Measurements from ENCODE around the gene OTOF.

DNA sequence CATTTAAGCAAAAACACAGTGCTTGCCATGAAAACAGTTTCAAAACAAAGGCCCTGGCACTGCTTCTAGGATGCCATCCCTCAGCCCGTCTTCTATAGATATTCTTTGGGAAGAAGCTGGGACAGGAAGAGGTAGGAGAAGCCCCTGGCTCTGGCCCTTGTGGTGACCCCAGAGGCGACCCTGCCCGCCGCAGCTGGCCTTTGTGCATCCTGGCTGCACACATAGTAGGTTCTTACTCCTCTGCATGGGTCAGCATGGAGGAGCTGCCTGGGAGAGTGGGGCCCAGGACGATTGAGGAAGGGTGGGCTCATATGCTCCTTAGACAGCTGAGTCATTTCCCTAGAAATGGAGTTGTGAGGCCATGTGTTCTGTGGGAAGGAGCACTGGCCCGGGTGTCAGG lies 44.4 kb upstream of the OTOF start:
- TF ChIP-seq FOXP2 (optimal IDR thresholded peaks at IDR 0.05; ENCODE audit: borderline replicate concordance, extremely low read depth, extremely low read length, insufficient read depth): no peak
- no peak for TF ChIP-seq POLR2AphosphoS5 (IDR thresholded peaks at IDR 0.05; ENCODE audit: low read depth, low read length)

All from PFSK-1 (cell line).